RWPE2 (cell line): Measurements from ENCODE around the gene OSBPL10.

Experiments
- ATAC-seq: fragments of 200-7000 bp; cut with Tn5 transposase; 3 replicates; pipeline ENCODE4 v1.9.1; 2021; ENCODE audit warnings: low read depth
- DNase-seq: peaks from one replicate; pipeline ENCODE4 v3.0.0-alpha.2; 2020; ENCODE audit warnings: low spot score
- H3K27ac ChIP-seq: fragments of 450-650 bp; 2 replicates; pipeline ENCODE4 v1.5.1; 2017; ENCODE audit warnings: mild to moderate bottlenecking; ENCODE audit not compliant: poor library complexity, severe bottlenecking
- H3K27me3 ChIP-seq: fragments of 250-450 bp; sonication (Bioruptor Pico); 2 replicates; pipeline ENCODE4 v1.5.1; 2021; ENCODE audit warnings: mild to moderate bottlenecking, moderate library complexity; ENCODE audit not compliant: insufficient read depth, poor library complexity, severe bottlenecking
- H3K36me3 ChIP-seq: fragments of 250-450 bp; sonication (Bioruptor Pico); 2 replicates; pipeline ENCODE4 v1.5.1; 2020; ENCODE audit warnings: low read depth, mild to moderate bottlenecking, moderate library complexity
- H3K4me1 ChIP-seq: fragments of 250-450 bp; sonication (Bioruptor Pico); 2 replicates; pipeline ENCODE4 v1.5.1; 2021; ENCODE audit warnings: mild to moderate bottlenecking, moderate library complexity; ENCODE audit not compliant: insufficient read depth, poor library complexity, severe bottlenecking
- H3K4me3 ChIP-seq: fragments of 250-450 bp; sonication (Bioruptor Pico); 2 replicates; pipeline ENCODE4 v1.5.1; 2021; ENCODE audit warnings: mild to moderate bottlenecking, moderate library complexity; ENCODE audit not compliant: severe bottlenecking
- H3K9me3 ChIP-seq: fragments of 250-450 bp; sonication (Bioruptor Pico); 2 replicates; pipeline ENCODE4 v1.5.1; 2021; ENCODE audit warnings: mild to moderate bottlenecking, moderate library complexity; ENCODE audit not compliant: severe bottlenecking
- TF ChIP-seq, protein P1 (sequence below): fragments of 450-650 bp; IDR thresholded peaks from one replicate; pipeline ENCODE4 v1.5.1; 2017; ENCODE audit warnings: mild to moderate bottlenecking, moderate library complexity; ENCODE audit not compliant: poor library complexity, severe bottlenecking

OSBPL10 gene

DNA sequence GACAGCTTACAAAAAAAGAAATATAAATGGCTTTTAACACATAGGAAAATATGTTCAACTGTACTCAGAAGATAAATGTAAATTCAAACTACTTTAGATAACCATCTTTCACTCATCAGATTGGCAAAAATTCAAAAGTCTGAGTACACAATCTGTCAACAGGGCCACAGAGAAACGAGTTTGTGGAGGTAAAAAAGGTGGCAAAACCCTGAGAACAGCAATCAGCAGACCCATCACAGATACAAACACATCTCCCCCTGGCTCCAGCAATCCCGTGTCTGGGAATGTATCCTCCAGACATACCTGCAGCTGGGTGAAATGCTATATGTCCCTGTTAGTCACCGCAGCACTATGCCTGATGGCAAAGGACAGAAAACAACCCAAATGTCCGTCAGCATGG lies 149.5 kb downstream of the OSBPL10 start:
- Histone ChIP-seq H3K9me3 (no peaks in the 10 kb centered on the region), H3K4me1 (peaks cover 2% of the 10 kb centered on the region), H3K36me3 (peaks cover 23% of the 10 kb centered on the region), H3K4me3 (no peak overlapping the region), H3K27ac (no peak overlapping the region), H3K27me3 (no peaks in the 10 kb centered on the region)
- DNase-seq, result no peak
- no peak for ATAC-seq
- TF ChIP-seq, protein P1, sequence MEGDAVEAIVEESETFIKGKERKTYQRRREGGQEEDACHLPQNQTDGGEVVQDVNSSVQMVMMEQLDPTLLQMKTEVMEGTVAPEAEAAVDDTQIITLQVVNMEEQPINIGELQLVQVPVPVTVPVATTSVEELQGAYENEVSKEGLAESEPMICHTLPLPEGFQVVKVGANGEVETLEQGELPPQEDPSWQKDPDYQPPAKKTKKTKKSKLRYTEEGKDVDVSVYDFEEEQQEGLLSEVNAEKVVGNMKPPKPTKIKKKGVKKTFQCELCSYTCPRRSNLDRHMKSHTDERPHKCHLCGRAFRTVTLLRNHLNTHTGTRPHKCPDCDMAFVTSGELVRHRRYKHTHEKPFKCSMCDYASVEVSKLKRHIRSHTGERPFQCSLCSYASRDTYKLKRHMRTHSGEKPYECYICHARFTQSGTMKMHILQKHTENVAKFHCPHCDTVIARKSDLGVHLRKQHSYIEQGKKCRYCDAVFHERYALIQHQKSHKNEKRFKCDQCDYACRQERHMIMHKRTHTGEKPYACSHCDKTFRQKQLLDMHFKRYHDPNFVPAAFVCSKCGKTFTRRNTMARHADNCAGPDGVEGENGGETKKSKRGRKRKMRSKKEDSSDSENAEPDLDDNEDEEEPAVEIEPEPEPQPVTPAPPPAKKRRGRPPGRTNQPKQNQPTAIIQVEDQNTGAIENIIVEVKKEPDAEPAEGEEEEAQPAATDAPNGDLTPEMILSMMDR, result no peak

DNA sequence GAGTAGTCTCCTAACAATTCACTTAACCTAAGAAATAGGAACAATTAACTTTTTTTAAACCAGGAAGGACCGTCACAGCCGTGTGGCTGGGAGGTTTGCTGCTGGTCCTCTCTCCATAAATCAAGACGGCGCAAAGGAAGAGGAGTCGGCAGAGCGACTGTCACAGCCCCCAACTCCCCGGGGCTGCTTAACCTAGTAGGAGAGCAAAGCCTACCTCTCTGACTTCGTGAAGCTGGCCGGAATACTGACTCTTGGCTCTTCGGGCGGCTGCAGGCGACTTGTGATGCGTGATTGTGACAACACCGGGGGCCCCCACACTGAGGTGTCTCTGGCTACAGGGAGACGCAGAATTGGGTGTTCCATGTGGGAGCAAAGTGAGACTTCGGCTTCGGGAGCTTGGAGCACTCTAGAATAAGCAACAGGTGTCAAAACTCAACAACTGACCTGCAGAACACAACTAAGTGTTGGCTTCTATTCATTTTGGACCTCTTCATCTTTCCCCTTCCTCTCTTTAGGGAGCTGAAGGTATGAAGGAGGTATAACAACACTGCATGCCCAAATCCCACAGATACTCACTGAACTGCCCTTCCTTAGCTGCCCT lies 151.1 kb downstream of the OSBPL10 start:
- TF ChIP-seq, protein P1, result no peak
- H3K27me3 ChIP-seq, result no peaks in the 10 kb centered on the region
- ATAC-seq, result no peak
- H3K9me3 ChIP-seq, result no peaks in the 10 kb centered on the region
- no peak overlapping the region for H3K27ac ChIP-seq
- no peak overlapping the region for H3K4me3 ChIP-seq
- no peak for DNase-seq
- peaks cover 2% of the 10 kb centered on the region for H3K4me1 ChIP-seq
- peaks cover 26% of the 10 kb centered on the region for H3K36me3 ChIP-seq

DNA sequence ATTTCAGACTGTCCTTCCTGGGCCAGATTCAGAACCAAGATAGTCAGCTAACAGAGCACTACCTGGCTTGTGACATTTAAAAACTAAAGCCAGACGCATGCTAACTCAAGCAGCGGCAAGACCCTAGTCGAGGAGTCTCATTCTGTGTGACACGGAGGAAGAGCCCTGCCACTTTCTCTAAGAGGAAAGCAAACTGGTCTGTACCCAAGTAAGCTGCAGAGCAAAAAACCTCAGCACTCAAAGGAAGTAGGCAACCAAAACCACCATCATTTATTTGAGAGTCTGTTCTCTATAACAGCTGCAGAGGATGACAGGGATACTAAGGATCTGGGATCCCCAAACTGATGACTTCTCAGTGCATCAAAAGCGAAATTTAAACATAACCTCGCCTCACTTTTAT lies 152.1 kb downstream of the OSBPL10 start:
- H3K36me3 ChIP-seq, result peaks cover 26% of the 10 kb centered on the region
- DNase-seq (no peak), ATAC-seq (no peak)
- no peaks in the 10 kb centered on the region for H3K9me3 ChIP-seq
- no peak overlapping the region for H3K27ac ChIP-seq
- no peaks in the 10 kb centered on the region for H3K27me3 ChIP-seq
- H3K4me1 ChIP-seq, result peaks cover 2% of the 10 kb centered on the region
- TF ChIP-seq, protein P1, result no peak
- no peak overlapping the region for H3K4me3 ChIP-seq

DNA sequence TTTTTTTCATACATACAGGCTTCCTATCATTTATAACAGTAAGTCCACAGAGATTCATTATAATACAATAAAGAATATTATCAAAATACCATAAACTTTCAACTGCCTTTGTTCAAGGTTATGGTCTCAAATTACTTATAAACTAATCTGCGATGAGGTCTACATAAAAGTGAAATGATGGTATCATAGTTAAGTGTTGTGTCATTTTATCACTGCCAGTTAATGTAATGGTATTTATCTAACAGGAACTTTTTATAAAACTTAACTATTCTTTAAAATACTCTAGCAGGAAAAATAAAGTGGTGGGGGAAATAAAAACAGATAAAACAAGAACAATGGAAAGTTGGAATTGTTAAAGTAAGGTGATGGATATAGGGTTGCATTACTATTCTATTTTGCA lies 153.1 kb downstream of the OSBPL10 start:
- Histone ChIP-seq H3K9me3 (no peaks in the 10 kb centered on the region), H3K4me1 (peaks cover 2% of the 10 kb centered on the region), H3K27me3 (no peaks in the 10 kb centered on the region), H3K27ac (no peak overlapping the region), H3K4me3 (no peak overlapping the region), H3K36me3 (peaks cover 26% of the 10 kb centered on the region)
- TF ChIP-seq, protein P1, result no peak
- ATAC-seq, result no peak
- no peak for DNase-seq

DNA sequence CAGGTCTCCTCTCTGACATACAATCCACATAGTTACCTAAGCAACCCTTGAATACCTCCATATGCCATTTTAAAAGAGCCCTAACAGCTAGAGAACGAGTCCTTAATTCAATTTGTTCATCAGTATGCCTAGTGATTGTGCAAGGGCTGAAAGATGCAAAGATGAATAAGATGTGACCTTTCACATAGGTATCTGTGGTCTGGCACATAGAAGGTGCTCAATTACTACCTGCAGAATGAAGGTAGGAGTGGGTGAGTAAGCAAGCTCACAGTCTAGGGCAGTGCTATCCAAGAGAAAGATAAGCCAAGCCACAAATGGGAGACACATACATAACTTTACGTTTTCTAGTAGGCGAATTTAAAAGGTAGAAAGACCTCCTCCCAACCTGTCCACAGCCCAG lies 157.9 kb downstream of the OSBPL10 start:
- H3K9me3 ChIP-seq, result no peaks in the 10 kb centered on the region
- no peak for DNase-seq
- ATAC-seq, result peak; percentile 96

More for the DNA sequence above, 157.9 kb downstream of the OSBPL10 start:
- H3K27me3 ChIP-seq, result no peaks in the 10 kb centered on the region
- H3K4me1 ChIP-seq, result no peaks in the 10 kb centered on the region
- H3K4me3 ChIP-seq, result no peak overlapping the region
- TF ChIP-seq, protein P1, result no peak
- H3K36me3 ChIP-seq, result peaks cover 34% of the 10 kb centered on the region
- H3K27ac ChIP-seq, result no peak overlapping the region
